ENCODE results near the gene ATP8B1. TPM values are rescaled to one million over a fixed set of nuclear protein-coding genes. Genes with fewer than 3 reads are reported as not detected.

ATP8B1 gene
- polyA plus RNA-seq, 3 donors, result 0.02 to 0.11 (median 0.03) TPM

GRCh38 chr18:57787068-57787685, 15.9 kb downstream of the ATP8B1 start:
- Histone ChIP-seq H3K79me2 (ENCODE audit: insufficient read depth, low read length) (no peaks in the 10 kb centered on the region), H3K9ac (ENCODE audit: insufficient read depth, low read length, poor library complexity, severe bottlenecking) (no peak overlapping the region), H3K4me3 (replicated peaks in 1 of 3; ENCODE audit: low read depth in 2 of 3, low read length in 3 of 3) (no peak overlapping the region), H4K20me1 (ENCODE audit: insufficient read depth, low read length) (no peaks in the 10 kb centered on the region), H3K36me3 (replicated peaks in 1 of 2; ENCODE audit: control insufficient read depth in 1 of 2, insufficient read depth in 2 of 2, low read length in 2 of 2) (no peaks in the 10 kb centered on the region), H3K4me2 (replicated peaks; ENCODE audit: extremely low read depth, low read length, poor library complexity, severe bottlenecking) (no peak overlapping the region), H3K27ac (ENCODE audit: low read depth in 1 of 2, low read length in 2 of 2) (no peak overlapping the region), H3K27me3 (ENCODE audit: control insufficient read depth in 2 of 2, insufficient read depth in 2 of 2, low read length in 2 of 2) (no peaks in the 10 kb centered on the region), H3K9me3 (replicated peaks in 1 of 2; ENCODE audit: control insufficient read depth in 1 of 2, insufficient read depth in 1 of 2, low read length in 2 of 2) (no peaks in the 10 kb centered on the region), H3K4me1 (ENCODE audit: control insufficient read depth in 1 of 2, insufficient read depth in 2 of 2, low read length in 2 of 2) (peaks cover 3 to 8% of the 10 kb centered on the region in 2 donors), H2AFZ (ENCODE audit: insufficient read depth, low read depth, low read length, poor library complexity, severe bottlenecking) (no peak overlapping the region)
- H3K4me1 Mint-ChIP-seq, result peaks cover 13% of the 10 kb centered on the region
- peaks cover 0 to 2% (median 0%) of the 10 kb centered on the region in 3 donors for H3K27me3 Mint-ChIP-seq (ENCODE audit: low read depth in 3 of 3)
- no peak for TF ChIP-seq CTCF (IDR thresholded peaks at IDR 0.05)
- no peak overlapping the region for H3K27ac Mint-ChIP-seq
- H3K4me3 Mint-ChIP-seq, result no peak overlapping the region
- 90% methylated on average over 5 of the region's 11 CpGs for WGBS (ENCODE audit: insufficient coverage)
- H3K36me3 Mint-ChIP-seq, result peaks cover 0 to 2% of the 10 kb centered on the region in 2 donors
- intact Hi-C loops (cut with micrococcal nuclease), result no loop called here
- peaks cover 0 to 2% (median 0%) of the 10 kb centered on the region in 7 donors for H3K9me3 Mint-ChIP-seq
- no peak for DNase-seq

- intact Hi-C loops (cut with micrococcal nuclease), result no loop called here
- Mint-ChIP-seq H3K27ac (no peak overlapping the region), H3K4me3 (no peak overlapping the region), H3K36me3 (peaks cover 0 to 2% of the 10 kb centered on the region in 2 donors), H3K9me3 (peaks cover 0 to 2% (median 0%) of the 10 kb centered on the region in 7 donors), H3K27me3 (ENCODE audit: low read depth in 3 of 3) (peaks cover 0 to 2% (median 0%) of the 10 kb centered on the region in 3 donors), H3K4me1 (peaks cover 19% of the 10 kb centered on the region)
- Histone ChIP-seq H3K79me2 (ENCODE audit: insufficient read depth, low read length) (no peaks in the 10 kb centered on the region), H4K20me1 (ENCODE audit: insufficient read depth, low read length) (no peaks in the 10 kb centered on the region), H3K27ac (ENCODE audit: low read depth in 1 of 2, low read length in 2 of 2) (no peak overlapping the region), H3K36me3 (replicated peaks in 1 of 2; ENCODE audit: control insufficient read depth in 1 of 2, insufficient read depth in 2 of 2, low read length in 2 of 2) (no peaks in the 10 kb centered on the region), H3K9ac (ENCODE audit: insufficient read depth, low read length, poor library complexity, severe bottlenecking) (no peak overlapping the region), H3K9me3 (replicated peaks in 1 of 2; ENCODE audit: control insufficient read depth in 1 of 2, insufficient read depth in 1 of 2, low read length in 2 of 2) (no peaks in the 10 kb centered on the region), H3K4me1 (ENCODE audit: control insufficient read depth in 1 of 2, insufficient read depth in 2 of 2, low read length in 2 of 2) (peaks cover 8 to 17% of the 10 kb centered on the region in 2 donors), H3K4me2 (replicated peaks; ENCODE audit: extremely low read depth, low read length, poor library complexity, severe bottlenecking) (no peak overlapping the region), H3K27me3 (ENCODE audit: control insufficient read depth in 2 of 2, insufficient read depth in 2 of 2, low read length in 2 of 2) (no peaks in the 10 kb centered on the region), H3K4me3 (replicated peaks in 1 of 3; ENCODE audit: low read depth in 2 of 3, low read length in 3 of 3) (no peak overlapping the region), H2AFZ (ENCODE audit: insufficient read depth, low read depth, low read length, poor library complexity, severe bottlenecking) (no peak overlapping the region)
- TF ChIP-seq CTCF (IDR thresholded peaks at IDR 0.05), result no peak
- no peak for DNase-seq
- WGBS (ENCODE audit: insufficient coverage), result 97% methylated on average over 3 of the region's 8 CpGs
Measured at GRCh38 chr18:57785751-57786437, 17.2 kb downstream of the ATP8B1 start.

Data from CD14-positive monocyte (primary cell).